Measurements from ENCODE around the gene SLAMF7.
"Not testable (repeated sequence)": the region's sequence is repeated elsewhere in the genome, so short reads cannot be mapped to it uniquely, and the experiment has no call there.

SLAMF7 gene

GRCh38 chr1:160739098-160739511 lies at the start of gene SLAMF7:
TSS of gene SLAMF7 (plus strand) at chr1:160739247. CDS start at chr1:160739302, 55 bp downstream.
- no peak for DNase-seq

- not testable (repeated sequence) for DNase-seq
Observed at GRCh38 chr1:160692390-160692789, 46.7 kb upstream of the SLAMF7 start.

GRCh38 chr1:160702100-160702499 lies 36.9 kb upstream of the SLAMF7 start:
- DNase-seq: no peak

GRCh38 chr1:160704250-160704649 lies 34.8 kb upstream of the SLAMF7 start:
- DNase-seq: no peak

GRCh38 chr1:160705212-160705621 lies 33.8 kb upstream of the SLAMF7 start:
- not testable (repeated sequence) for DNase-seq

GRCh38 chr1:160705742-160706141 lies 33.3 kb upstream of the SLAMF7 start:
- DNase-seq: no peak

GRCh38 chr1:160706526-160707235 lies 32.4 kb upstream of the SLAMF7 start:
- no peak for DNase-seq

- no peak for DNase-seq
Observed at GRCh38 chr1:160707236-160708064, 31.6 kb upstream of the SLAMF7 start.

- DNase-seq: no peak
Observed at GRCh38 chr1:160708118-160708517, 30.9 kb upstream of the SLAMF7 start.

GRCh38 chr1:160708801-160709200 lies 30.2 kb upstream of the SLAMF7 start:
- no peak for DNase-seq

- no peak for DNase-seq
Observed at GRCh38 chr1:160709715-160710114, 29.3 kb upstream of the SLAMF7 start.

- no peak for DNase-seq
Observed at GRCh38 chr1:160710517-160711252, 28.4 kb upstream of the SLAMF7 start.

GRCh38 chr1:160711276-160711601 lies 27.8 kb upstream of the SLAMF7 start:
- DNase-seq: no peak

- no peak for DNase-seq
Observed at GRCh38 chr1:160711602-160712311, 27.3 kb upstream of the SLAMF7 start, which contains the start of gene CD48. TSS of gene CD48 (minus strand) at chr1:160711822. CDS start at chr1:160711763, 59 bp downstream.

- not testable (repeated sequence) for DNase-seq
Observed at GRCh38 chr1:160712525-160713080, 26.4 kb upstream of the SLAMF7 start.

- no peak for DNase-seq
Observed at GRCh38 chr1:160713161-160713560, 25.9 kb upstream of the SLAMF7 start.

- DNase-seq: not testable (repeated sequence)
Observed at GRCh38 chr1:160714034-160714648, 24.9 kb upstream of the SLAMF7 start.

GRCh38 chr1:160716013-160716412 lies 23.0 kb upstream of the SLAMF7 start:
- no peak for DNase-seq

GRCh38 chr1:160717306-160717705 lies 21.7 kb upstream of the SLAMF7 start:
- DNase-seq: no peak

- DNase-seq: no peak
Observed at GRCh38 chr1:160718210-160718609, 20.8 kb upstream of the SLAMF7 start.

- DNase-seq: no peak
Observed at GRCh38 chr1:160720356-160721085, 18.5 kb upstream of the SLAMF7 start.

Measured in NCI-H69 (cell line).